IMR-90 (cell line): ENCODE results near the gene PTPRK. TPM values are rescaled to one million over a fixed set of nuclear protein-coding genes. Genes with fewer than 3 reads are reported as not detected.

ENCODE experiments used
- ATAC-seq: fragments of 200-7000 bp; cut with Tn5 transposase; 2 replicates; pipeline ENCODE4 v1.9.1; 2020; ENCODE audit warnings: low read depth, mild to moderate bottlenecking, moderate library complexity
- BruUV-seq: library from RNA; stranded (reverse); fragments of 400-500 nt; replicated peaks from 2 replicates; lab custom pipeline; 2021; lab: Mats Ljungman, UMichigan
- CTCF ChIA-PET: fragments of 300-600 bp; formaldehyde crosslinking; extraction: SDS; loops from one replicate; lab custom pipeline; 2021; ENCODE audit warnings: antibody characterized with exemption; lab: Yijun Ruan, JAX
- POLR2A ChIA-PET: fragments of 300-600 bp; sonication (Branson Sonifier 250); formaldehyde crosslinking; loops from one replicate; lab custom pipeline; 2022; ENCODE audit warnings: antibody characterized with exemption; ENCODE audit not compliant: unreplicated experiment; lab: Charles Lee
- DNase-seq: peaks from one replicate; pipeline ENCODE4 v3.0.0; 2013
- H2AFZ ChIP-seq: replicated peaks from 2 replicates; pipeline ENCODE3; 2013; ENCODE audit warnings: low read length, mild to moderate bottlenecking; ENCODE audit not compliant: poor library complexity
- H2AK5ac ChIP-seq: 2 replicates; pipeline ENCODE4 v1.6.1; 2013; ENCODE audit warnings: low read depth, low read length, inconsistent platforms
- H2AK9ac ChIP-seq: replicated peaks from 2 replicates; pipeline ENCODE3; 2013; ENCODE audit warnings: mild to moderate bottlenecking, low read depth, low read length, moderate library complexity; ENCODE audit not compliant: poor library complexity
- H2BK120ac ChIP-seq: 2 replicates; pipeline ENCODE4 v1.6.1; 2013; ENCODE audit warnings: low read depth, low read length, inconsistent platforms
- H2BK15ac ChIP-seq: 3 replicates; pipeline ENCODE4 v1.6.1; 2013; ENCODE audit warnings: low read depth, low read length, inconsistent platforms
- H2BK20ac ChIP-seq: 2 replicates; pipeline ENCODE4 v1.6.1; 2013; ENCODE audit warnings: low read depth, mild to moderate bottlenecking, inconsistent platforms, low read length, moderate library complexity
- H2BK5ac ChIP-seq: 2 replicates; pipeline ENCODE4 v1.6.1; 2013; ENCODE audit warnings: mild to moderate bottlenecking, low read depth, low read length, inconsistent platforms; ENCODE audit not compliant: poor library complexity, severe bottlenecking
- H3K14ac ChIP-seq: replicated peaks from 2 replicates; pipeline ENCODE4 v1.6.1; 2013; ENCODE audit warnings: low read depth, low read length, inconsistent platforms
- H3K18ac ChIP-seq: 2 replicates; pipeline ENCODE4 v1.6.1; 2013; ENCODE audit warnings: low read depth, low read length, control low read depth
- H3K23ac ChIP-seq: 2 replicates; pipeline ENCODE4 v1.6.1; 2013; ENCODE audit warnings: low read depth, low read length, inconsistent platforms
- H3K27ac ChIP-seq: 2 replicates; pipeline ENCODE4 v1.5.1; 2013; ENCODE audit warnings: mild to moderate bottlenecking, control low read depth, low read length; ENCODE audit not compliant: insufficient read depth
- H3K27me3 ChIP-seq: 2 replicates; pipeline ENCODE4 v1.6.1; 2013; ENCODE audit warnings: low read length; ENCODE audit not compliant: control insufficient read depth, insufficient read depth
- H3K36me3 ChIP-seq: 2 replicates; pipeline ENCODE4 v1.6.1; 2013; ENCODE audit warnings: low read length, mixed read lengths; ENCODE audit not compliant: control insufficient read depth, insufficient read depth
- H3K4ac ChIP-seq: 2 replicates; pipeline ENCODE4 v1.6.1; 2013; ENCODE audit warnings: low read depth, low read length, inconsistent platforms
- H3K4me1 ChIP-seq: 2 replicates; pipeline ENCODE4 v1.6.1; 2013; ENCODE audit warnings: low read length, mixed read lengths; ENCODE audit not compliant: control insufficient read depth, insufficient read depth
- H3K4me2 ChIP-seq: 2 replicates; pipeline ENCODE4 v1.6.1; 2013; ENCODE audit warnings: low read depth, mild to moderate bottlenecking, control low read depth, low read length, moderate library complexity
- H3K4me3 ChIP-seq: 2 replicates; pipeline ENCODE4 v1.5.1; 2013; ENCODE audit warnings: low read depth, mild to moderate bottlenecking, control low read depth, low read length, moderate library complexity; ENCODE audit not compliant: insufficient read depth
- H3K56ac ChIP-seq: 2 replicates; pipeline ENCODE4 v1.6.1; 2013; ENCODE audit warnings: low read length, inconsistent platforms; ENCODE audit not compliant: insufficient read depth; ENCODE audit errors: extremely low read depth
- H3K79me1 ChIP-seq, 2 experiments: 2 replicates each; pipeline ENCODE4 v1.6.1; 2013; ENCODE audit warnings: low read length in 2 of 2, inconsistent platforms in 1 of 2, low read depth in 1 of 2
- H3K9ac ChIP-seq: 2 replicates; pipeline ENCODE4 v1.6.1; 2013; ENCODE audit warnings: low read depth, low read length, control low read depth
- H3K9me1 ChIP-seq: 2 replicates; pipeline ENCODE4 v1.6.1; 2013; ENCODE audit warnings: low read length, inconsistent platforms; ENCODE audit not compliant: insufficient read depth
- H3K9me3 ChIP-seq: 2 replicates; pipeline ENCODE4 v1.6.1; 2013; ENCODE audit warnings: low read length; ENCODE audit not compliant: control insufficient read depth, insufficient read depth
- H4K20me1 ChIP-seq: 2 replicates; pipeline ENCODE4 v1.6.1; 2013; ENCODE audit warnings: low read length, inconsistent platforms; ENCODE audit not compliant: insufficient read depth
- H4K5ac ChIP-seq: 2 replicates; pipeline ENCODE4 v1.6.1; 2013; ENCODE audit warnings: mild to moderate bottlenecking, low read depth, low read length, control low read depth
- H4K8ac ChIP-seq, 2 experiments: 2 replicates each; pipeline ENCODE4 v1.6.1; 2013; ENCODE audit warnings: low read depth in 2 of 2, low read length in 2 of 2, control low read depth in 1 of 2, inconsistent platforms in 1 of 2
- H4K91ac ChIP-seq: 2 replicates; pipeline ENCODE4 v1.6.1; 2013; ENCODE audit warnings: low read depth, low read length, inconsistent platforms; ENCODE audit not compliant: insufficient read depth
- BHLHE40 ChIP-seq: fragments of 150-350 bp; IDR thresholded peaks from 2 replicates; pipeline ENCODE4 v1.6.1; 2016; ENCODE audit warnings: mild to moderate bottlenecking, low read depth, low read length
- CEBPB ChIP-seq: IDR thresholded peaks from 2 replicates; pipeline ENCODE4 v1.6.1; 2012; ENCODE audit warnings: low read depth, low read length, improper control_type of control experiment
- CHD1 ChIP-seq: IDR thresholded peaks from 2 replicates; pipeline ENCODE4 v1.6.1; 2012; ENCODE audit warnings: low read depth, low read length, improper control_type of control experiment
- FOS ChIP-seq: fragments of 150-350 bp; IDR thresholded peaks from 2 replicates; pipeline ENCODE4 v1.6.1; 2016; ENCODE audit warnings: low read depth, low read length
- MAFK ChIP-seq: IDR thresholded peaks from 2 replicates; pipeline ENCODE4 v1.6.1; 2012; ENCODE audit warnings: low read depth, low read length, improper control_type of control experiment
- MAZ ChIP-seq: IDR thresholded peaks from 2 replicates; pipeline ENCODE4 v1.6.1; 2012; ENCODE audit warnings: low read depth, mild to moderate bottlenecking, low read length, improper control_type of control experiment, moderate library complexity, borderline replicate concordance
- MXI1 ChIP-seq: IDR thresholded peaks from 2 replicates; pipeline ENCODE4 v1.6.1; 2012; ENCODE audit warnings: low read depth, mild to moderate bottlenecking, low read length, moderate library complexity, borderline replicate concordance
- NFE2L2 ChIP-seq: fragments of 150-350 bp; IDR thresholded peaks from 2 replicates; pipeline ENCODE4 v1.6.1; 2016; ENCODE audit warnings: low read depth, mild to moderate bottlenecking, low read length
- POLR2A ChIP-seq: IDR thresholded peaks from 2 replicates; pipeline ENCODE4 v1.6.1; 2012; ENCODE audit warnings: mild to moderate bottlenecking, low read depth, low read length
- RAD21 ChIP-seq: IDR thresholded peaks from 2 replicates; pipeline ENCODE4 v1.6.1; 2012; ENCODE audit warnings: low read length, improper control_type of control experiment
- RCOR1 ChIP-seq: IDR thresholded peaks from 2 replicates; pipeline ENCODE4 v1.6.1; 2012; ENCODE audit warnings: mild to moderate bottlenecking, low read length, improper control_type of control experiment; ENCODE audit not compliant: insufficient replicate concordance
- RFX5 ChIP-seq: IDR thresholded peaks from 2 replicates; pipeline ENCODE4 v1.8.0; 2012; ENCODE audit warnings: low read depth, mild to moderate bottlenecking, low read length, moderate library complexity
- SMC3 ChIP-seq: fragments of 150-350 bp; IDR thresholded peaks from 2 replicates; pipeline ENCODE4 v1.6.1; 2016; ENCODE audit warnings: low read depth, mild to moderate bottlenecking, antibody characterized with exemption, low read length, moderate library complexity
- WGBS, 2 experiments: methylation state at CpG; one replicate each; pipeline versions ENCODE4 v1.1.5 to v1.1.7; 2013; ENCODE audit warnings: missing lambda C conversion rate in 2 of 2; ENCODE audit not compliant: insufficient read length in 1 of 2; ENCODE audit errors: extremely low coverage in 2 of 2; 5-methylcytosine and 5-hydroxymethylcytosine counted together
- dilution Hi-C: fragments of 300-500 bp; cut with HindIII; formaldehyde crosslinking; loops from one replicate; pipeline ENCODE4 v1.14.3; 2018; ENCODE audit warnings: low sequenced_read_pairs; ENCODE audit not compliant: unreplicated experiment
- in situ Hi-C: fragments of 300-500 bp; cut with MboI; formaldehyde crosslinking; loops from 3 replicates; pipeline ENCODE4 v1.14.3; 2019; ENCODE audit warnings: low sequenced_read_pairs, inconsistent platforms, mixed read lengths
- intact Hi-C: fragments of 100-400 bp; cut with micrococcal nuclease; formaldehyde crosslinking; loops from 2 replicates; pipeline ENCODE4 v1.10.0; 2022
- polyA plus RNA-seq, 3 experiments: library from polyadenylated mRNA; depleted of rRNA; stranded (reverse); fragments of >200 nt; gene quantifications; 2 replicates each; pipeline ENCODE4 v1.2.3, GENCODE V29; 2012; ENCODE audit warnings: low replicate concordance in 1 of 3
- total RNA-seq: library from RNA; depleted of rRNA; stranded (reverse); fragments of >200 nt; gene quantifications from 2 replicates; pipeline ENCODE4 v1.2.3, GENCODE V29; 2012
- TF ChIP-seq, protein P1 (sequence below): fragments of 150-350 bp; IDR thresholded peaks from 2 replicates; pipeline ENCODE4 v1.6.1; 2016; ENCODE audit warnings: low read depth, mild to moderate bottlenecking, low read length, moderate library complexity, borderline replicate concordance
- TF ChIP-seq, protein P2 (sequence below): fragments of 150-350 bp; IDR thresholded peaks from 2 replicates; pipeline ENCODE4 v1.6.1; 2017; ENCODE audit warnings: mild to moderate bottlenecking, antibody characterized with exemption, low read length, low read depth
- TF ChIP-seq, protein P3 (sequence below): conservative IDR thresholded peaks from 2 replicates; pipeline ENCODE4 v1.5.1; 2012; ENCODE audit warnings: mild to moderate bottlenecking, low read depth, low read length, improper control_type of control experiment

Gene PTPRK
- total and polyA plus RNA-seq, 2 of the 4 experiments (the other 2 are of a cell fraction): 18.0 to 80.8 TPM

DNA sequence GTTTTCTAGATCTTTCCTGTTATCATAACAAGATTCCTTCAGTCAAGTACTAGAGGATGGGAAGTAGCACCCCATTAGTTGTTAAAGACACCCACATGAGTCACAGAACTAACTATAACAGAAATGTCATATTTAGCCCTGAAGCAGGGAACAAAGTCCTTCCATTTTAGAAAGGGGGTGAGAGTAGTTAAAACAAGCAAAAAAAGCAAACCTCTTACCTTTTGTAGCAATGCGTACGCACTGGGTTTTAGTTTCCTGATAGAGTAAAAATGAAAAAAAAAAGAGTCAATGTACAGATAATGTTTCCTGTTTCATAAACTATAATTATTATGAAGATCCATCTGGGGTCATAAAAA, 455.9 kb downstream of the PTPRK start:
- no peaks in the 10 kb centered on the region for H4K20me1 ChIP-seq
- H2BK120ac ChIP-seq: no peak overlapping the region
- WGBS, 2 experiments: no CpG with 5 or more reads among the region's 2 CpGs
- H3K27me3 ChIP-seq: no peaks in the 10 kb centered on the region
- no peak overlapping the region for H2BK5ac ChIP-seq
- no peak overlapping the region for H2AFZ ChIP-seq
- no peak overlapping the region for H2AK9ac ChIP-seq
- H4K5ac ChIP-seq: no peak overlapping the region
- BruUV-seq: no TSS peak
- H3K9me1 ChIP-seq: peaks cover 9% of the 10 kb centered on the region; the same call in 1 of the 2 replicates
- no peak overlapping the region for H4K8ac ChIP-seq
- H2BK20ac ChIP-seq: no peak overlapping the region
- in situ Hi-C loops: no loop called here
- dilution Hi-C loops: no loop called here
- intact Hi-C loops: no loop called here
- peaks cover 0 to 5% of the 10 kb centered on the region in 2 experiments; a peak in 2 of 4 replicates for H3K79me1 ChIP-seq
- H3K4ac ChIP-seq: no peak overlapping the region
- no peak overlapping the region for H4K91ac ChIP-seq
- DNase-seq (peak; percentile 32), ATAC-seq (peak; percentile 18; the same call in 1 of the 2 replicates)
- H3K27ac ChIP-seq: no peak overlapping the region
- no peaks in the 10 kb centered on the region for H3K9me3 ChIP-seq
- no peak overlapping the region for H2AK5ac ChIP-seq
- H3K23ac ChIP-seq: no peak overlapping the region
- no peak overlapping the region for H3K56ac ChIP-seq
- H3K36me3 ChIP-seq: peaks cover 9% of the 10 kb centered on the region
- no peak overlapping the region for H3K4me3 ChIP-seq
- no peak overlapping the region for H3K14ac ChIP-seq
- TF ChIP-seq, protein P1, sequence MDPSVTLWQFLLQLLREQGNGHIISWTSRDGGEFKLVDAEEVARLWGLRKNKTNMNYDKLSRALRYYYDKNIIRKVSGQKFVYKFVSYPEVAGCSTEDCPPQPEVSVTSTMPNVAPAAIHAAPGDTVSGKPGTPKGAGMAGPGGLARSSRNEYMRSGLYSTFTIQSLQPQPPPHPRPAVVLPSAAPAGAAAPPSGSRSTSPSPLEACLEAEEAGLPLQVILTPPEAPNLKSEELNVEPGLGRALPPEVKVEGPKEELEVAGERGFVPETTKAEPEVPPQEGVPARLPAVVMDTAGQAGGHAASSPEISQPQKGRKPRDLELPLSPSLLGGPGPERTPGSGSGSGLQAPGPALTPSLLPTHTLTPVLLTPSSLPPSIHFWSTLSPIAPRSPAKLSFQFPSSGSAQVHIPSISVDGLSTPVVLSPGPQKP: no peak
- TF ChIP-seq POLR2A (no peak), CHD1 (no peak), CEBPB (no peak), RAD21 (no peak), RFX5 (no peak), NFE2L2 (no peak), MAZ (no peak), RCOR1 (no peak), BHLHE40 (no peak), MXI1 (no peak), FOS (no peak), MAFK (no peak), SMC3 (no peak)
- TF ChIP-seq, protein P2, sequence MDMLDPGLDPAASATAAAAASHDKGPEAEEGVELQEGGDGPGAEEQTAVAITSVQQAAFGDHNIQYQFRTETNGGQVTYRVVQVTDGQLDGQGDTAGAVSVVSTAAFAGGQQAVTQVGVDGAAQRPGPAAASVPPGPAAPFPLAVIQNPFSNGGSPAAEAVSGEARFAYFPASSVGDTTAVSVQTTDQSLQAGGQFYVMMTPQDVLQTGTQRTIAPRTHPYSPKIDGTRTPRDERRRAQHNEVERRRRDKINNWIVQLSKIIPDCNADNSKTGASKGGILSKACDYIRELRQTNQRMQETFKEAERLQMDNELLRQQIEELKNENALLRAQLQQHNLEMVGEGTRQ: no peak
- TF ChIP-seq, protein P3, sequence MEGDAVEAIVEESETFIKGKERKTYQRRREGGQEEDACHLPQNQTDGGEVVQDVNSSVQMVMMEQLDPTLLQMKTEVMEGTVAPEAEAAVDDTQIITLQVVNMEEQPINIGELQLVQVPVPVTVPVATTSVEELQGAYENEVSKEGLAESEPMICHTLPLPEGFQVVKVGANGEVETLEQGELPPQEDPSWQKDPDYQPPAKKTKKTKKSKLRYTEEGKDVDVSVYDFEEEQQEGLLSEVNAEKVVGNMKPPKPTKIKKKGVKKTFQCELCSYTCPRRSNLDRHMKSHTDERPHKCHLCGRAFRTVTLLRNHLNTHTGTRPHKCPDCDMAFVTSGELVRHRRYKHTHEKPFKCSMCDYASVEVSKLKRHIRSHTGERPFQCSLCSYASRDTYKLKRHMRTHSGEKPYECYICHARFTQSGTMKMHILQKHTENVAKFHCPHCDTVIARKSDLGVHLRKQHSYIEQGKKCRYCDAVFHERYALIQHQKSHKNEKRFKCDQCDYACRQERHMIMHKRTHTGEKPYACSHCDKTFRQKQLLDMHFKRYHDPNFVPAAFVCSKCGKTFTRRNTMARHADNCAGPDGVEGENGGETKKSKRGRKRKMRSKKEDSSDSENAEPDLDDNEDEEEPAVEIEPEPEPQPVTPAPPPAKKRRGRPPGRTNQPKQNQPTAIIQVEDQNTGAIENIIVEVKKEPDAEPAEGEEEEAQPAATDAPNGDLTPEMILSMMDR: no peak
- H3K9ac ChIP-seq: no peak overlapping the region
- peak overlapping the region; percentile 26; the same call in 1 of the 2 replicates for H3K4me2 ChIP-seq
- ChIA-PET CTCF (no interaction called here), POLR2A (no interaction called here)
- H2BK15ac ChIP-seq: no peak overlapping the region
- H3K18ac ChIP-seq: no peak overlapping the region
- no peaks in the 10 kb centered on the region; the same call in 1 of the 2 replicates for H3K4me1 ChIP-seq
